GM18867 (cell line): ENCODE results near the gene FAM222A.

Experiments used
- ATAC-seq: cut with Tn5 transposase; IDR thresholded peaks from one replicate; pipeline ENCODE4 v1.9.1; 2021; ENCODE audit warnings: mild to moderate bottlenecking, moderate library complexity; ENCODE audit not compliant: unreplicated experiment

The FAM222A gene

GRCh38 chr12:109713187-109714070 lies at the start of gene FAM222A:
FAM222A (plus strand) TSS chr12:109713825; CDS start chr12:109744147, 30,322 bp downstream.
- peak; percentile 85 for ATAC-seq

DNA sequence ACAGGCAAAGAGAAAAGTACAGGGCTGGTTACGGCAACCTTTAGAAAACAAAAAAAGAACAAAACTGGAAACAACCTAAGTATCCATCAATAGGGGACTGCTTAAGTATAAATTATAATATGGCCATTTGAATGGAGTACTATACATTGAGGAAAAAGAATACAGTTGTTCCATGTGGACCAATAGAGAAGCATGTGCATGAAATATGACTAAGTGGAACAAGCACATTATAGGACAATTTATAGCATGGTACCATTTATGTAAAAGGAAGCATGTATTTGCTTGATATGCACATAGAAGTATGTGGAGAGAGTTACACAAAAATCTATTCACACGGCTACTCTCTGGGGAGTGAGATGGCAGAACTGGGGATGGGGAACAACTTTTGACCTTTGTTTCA lies 49.2 kb upstream of the FAM222A start:
- no peak for ATAC-seq

DNA sequence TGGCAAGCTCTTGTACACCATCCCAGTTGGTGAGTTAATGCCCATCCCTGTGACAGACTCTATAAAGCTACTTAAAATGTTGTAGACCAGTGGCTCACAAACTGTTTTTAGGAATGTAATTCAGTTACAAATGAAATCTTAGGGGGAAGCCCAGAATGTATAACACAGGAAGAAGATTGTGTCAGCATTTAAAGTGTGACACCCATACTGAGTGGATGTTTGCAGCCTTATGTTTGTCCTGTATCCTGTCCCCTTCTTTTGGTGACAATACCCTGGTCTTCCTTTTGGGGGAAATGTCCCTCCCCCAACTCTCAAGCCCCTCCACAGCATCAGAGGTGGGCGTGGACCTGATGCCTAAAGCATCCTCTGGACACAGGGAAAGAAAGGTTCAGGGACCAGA lies 47.6 kb upstream of the FAM222A start:
- no peak for ATAC-seq

DNA sequence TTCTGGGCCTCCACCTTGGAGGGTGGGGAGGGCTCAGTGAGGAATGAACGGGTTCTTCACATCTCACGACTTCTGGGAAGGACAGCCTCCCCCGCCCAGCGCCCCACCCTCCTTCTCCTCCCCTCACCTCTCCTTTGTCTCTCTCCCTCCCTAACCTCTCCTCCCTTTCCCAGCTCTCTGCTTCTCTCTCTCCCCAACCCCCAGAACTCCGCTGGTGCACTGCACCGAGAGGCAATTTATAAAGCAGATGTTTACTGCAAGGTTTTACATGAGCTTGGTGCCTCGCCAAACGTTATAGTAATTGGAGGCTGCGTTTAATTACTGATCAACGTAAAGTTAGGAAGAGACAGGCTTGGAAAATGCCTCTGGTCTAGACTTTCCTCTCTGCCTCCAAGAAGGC lies 42.9 kb upstream of the FAM222A start:
- ATAC-seq, result no peak

DNA sequence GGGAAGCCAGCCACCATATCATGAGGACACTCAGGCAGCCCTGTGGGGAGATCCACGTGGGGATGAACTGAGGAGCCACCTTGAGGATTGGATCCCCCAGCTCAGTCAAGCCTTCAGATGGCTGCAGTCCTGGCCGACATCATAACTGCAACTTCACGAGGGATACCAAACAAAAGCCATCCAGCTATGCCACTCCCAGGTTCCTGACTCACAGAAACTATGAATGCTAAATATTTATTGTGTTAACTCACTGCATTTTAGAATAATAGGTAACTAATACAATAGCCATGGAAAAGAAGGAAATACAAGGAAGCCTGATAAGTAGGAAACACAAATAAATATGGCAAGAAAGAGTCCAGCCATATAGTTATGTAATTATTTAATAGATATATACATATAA lies 42.1 kb upstream of the FAM222A start:
- no peak for ATAC-seq

- ATAC-seq, result no peak
Observed at GRCh38 chr12:109673379-109673778, 40.2 kb upstream of the FAM222A start.

DNA sequence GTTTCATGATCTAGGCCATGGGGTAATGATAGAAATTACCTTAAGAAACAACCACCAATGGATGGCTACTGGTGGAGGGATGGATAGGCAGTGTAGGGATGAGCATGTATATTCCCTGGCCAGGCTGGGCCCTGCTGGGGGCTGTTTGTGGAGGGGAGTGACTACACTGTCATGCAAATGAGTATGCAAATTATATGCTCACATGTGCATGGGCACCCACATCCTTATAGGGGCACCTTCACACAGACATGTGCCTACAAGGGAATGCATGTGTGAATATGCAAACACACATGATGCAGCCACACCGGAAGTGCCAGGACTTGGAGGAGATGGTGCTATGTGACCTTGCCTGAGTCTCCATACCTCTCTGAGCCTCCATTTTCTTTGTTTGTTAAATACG lies 39.7 kb upstream of the FAM222A start:
- ATAC-seq, result no peak

GRCh38 chr12:109675411-109675810 lies 38.2 kb upstream of the FAM222A start:
- no peak for ATAC-seq

DNA sequence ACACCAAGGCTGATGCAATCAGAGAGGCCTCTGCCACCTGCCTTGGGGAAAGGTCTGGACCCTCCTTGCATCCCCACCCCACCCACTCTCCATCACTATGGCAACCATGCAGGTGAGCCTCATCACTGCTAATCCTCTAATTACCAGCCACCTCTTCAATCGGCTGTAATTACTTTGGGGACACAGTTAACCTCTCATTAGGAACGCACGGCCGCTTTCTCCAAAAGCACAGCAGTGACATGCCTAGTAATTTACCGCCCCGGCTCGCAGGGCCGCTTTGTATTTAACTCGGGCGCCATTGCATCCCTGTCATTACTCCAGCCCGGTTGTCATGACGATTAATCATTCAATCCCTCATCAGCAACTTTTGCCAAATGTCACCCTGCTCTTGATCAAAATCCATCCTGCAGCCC lies 36.3 kb upstream of the FAM222A start:
- no peak for ATAC-seq

DNA sequence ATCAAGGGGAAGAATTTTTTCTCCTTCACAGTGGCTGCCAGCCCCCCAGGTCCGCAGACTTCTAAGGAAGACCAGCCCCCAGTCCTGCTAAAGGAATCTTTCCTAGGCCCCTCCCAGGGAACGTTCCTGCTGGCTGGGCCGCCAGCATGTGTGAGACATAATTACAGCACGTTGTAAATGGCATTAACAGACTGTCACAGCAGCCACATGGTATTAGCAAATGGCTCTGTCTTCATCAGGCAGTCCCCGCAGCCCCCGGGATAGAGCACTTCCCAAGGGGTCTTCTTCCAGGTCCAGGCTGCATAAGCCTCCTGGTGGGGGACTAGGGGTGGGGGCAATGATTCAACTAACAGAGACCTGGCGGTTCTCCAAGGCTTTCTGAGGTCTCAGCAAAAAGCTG lies 34.9 kb upstream of the FAM222A start:
- no peak for ATAC-seq

DNA sequence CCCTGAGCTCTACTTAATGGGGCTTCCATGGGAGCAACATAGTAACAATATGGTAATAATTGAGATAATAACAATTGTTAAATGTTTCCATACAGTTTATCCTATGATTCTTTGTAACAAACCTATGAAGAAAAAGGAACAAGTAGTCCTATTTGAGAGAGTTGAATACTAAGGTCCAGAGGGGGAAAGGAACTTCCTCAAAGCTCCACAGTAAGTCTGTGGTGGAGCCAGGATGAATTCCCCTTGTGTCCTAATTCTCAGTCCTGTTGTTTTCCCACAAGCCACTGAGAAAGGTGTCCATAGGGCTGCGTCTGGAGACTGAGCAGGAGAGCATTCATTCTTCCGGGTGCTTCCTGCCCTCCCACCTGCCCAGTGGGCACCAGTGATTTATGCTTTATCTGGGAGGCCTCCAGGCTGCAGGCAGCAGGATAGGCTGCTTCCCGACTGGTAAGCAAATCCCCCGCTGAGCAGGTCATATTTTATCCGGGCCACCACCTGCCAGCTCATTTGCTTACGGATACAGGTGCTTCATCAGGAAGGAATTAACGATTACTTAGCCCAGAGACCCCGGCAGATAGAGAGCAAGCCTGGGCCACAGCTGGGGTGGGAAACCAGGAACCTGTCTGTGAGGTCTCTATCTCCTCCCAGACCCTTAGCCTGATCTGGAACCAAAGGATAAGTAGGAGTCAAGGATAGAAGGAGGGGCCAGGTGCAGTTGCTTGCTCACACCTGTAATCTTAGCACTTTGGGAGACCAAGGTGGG lies 33.9 kb upstream of the FAM222A start:
- no peak for ATAC-seq

GRCh38 chr12:109680264-109681005 lies 33.2 kb upstream of the FAM222A start:
- ATAC-seq, result no peak

DNA sequence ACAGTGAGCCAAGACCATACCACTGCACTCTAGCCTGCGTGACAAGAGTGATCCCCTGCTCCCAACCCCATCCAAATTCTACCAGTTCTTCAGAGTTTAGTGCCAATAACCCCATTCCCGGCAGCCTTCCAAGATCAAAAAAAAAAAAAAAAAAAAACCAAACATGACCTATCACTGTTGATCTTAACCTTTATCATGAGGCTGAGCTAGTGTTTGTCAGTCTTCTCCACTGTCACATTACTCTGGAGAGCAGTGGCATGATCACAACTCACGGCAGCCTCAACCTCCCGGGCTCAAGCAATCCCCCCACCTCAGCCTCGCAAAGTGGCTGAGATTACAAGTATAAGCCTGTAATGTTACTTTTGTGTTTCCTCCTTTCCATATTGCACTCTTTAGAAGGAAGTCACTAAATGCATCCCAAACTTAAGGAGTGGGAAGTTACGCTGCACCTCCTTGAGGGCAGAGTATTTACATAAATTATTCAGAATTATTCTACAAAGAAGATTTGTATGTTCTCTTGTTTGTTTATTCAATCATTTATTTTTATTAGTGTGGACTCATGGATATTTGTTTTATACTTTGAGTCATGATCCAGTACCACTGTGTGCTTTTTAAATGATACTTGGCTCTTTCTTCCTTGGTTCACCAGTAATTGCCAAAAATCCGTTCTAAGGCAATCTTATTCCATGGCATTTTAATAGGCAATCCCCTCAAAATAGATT lies 31.5 kb upstream of the FAM222A start:
- ATAC-seq, result no peak

DNA sequence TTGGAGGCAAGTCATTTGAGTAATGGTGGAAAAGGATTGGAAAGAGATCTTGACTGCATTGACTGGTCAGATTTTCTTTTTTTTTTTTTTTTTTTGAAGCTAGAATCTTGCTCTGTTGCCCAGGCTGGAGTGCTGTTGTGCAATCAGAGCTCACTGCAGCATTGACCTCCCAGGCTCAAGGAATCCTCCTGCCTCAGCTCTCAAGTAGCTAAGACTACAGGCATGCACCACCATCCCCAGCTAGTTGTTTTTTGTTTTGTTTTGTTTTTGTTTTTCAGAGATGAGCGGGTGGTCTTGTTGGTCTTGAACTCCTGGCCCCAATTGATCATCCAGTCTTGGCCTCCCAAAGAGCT lies 30.9 kb upstream of the FAM222A start:
- ATAC-seq, result no peak

DNA sequence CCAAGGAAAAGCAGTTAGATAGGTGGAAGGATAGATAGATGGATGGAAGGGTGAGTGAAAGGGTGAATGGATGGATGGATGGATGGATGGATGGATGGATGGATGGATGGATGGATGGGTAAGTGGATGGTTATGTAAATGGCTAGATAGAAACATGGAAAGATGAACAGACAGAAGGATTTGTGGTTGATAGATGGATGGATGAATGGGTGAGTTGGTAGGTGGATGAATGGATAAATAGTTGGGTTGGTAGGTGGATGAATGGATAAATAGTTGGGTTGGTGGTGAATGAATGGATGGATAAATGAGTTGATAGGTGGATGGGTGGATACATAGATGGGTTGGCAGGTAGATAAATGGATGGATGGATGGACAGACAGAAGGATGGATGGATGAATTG lies 30.3 kb upstream of the FAM222A start:
- ATAC-seq, result no peak

DNA sequence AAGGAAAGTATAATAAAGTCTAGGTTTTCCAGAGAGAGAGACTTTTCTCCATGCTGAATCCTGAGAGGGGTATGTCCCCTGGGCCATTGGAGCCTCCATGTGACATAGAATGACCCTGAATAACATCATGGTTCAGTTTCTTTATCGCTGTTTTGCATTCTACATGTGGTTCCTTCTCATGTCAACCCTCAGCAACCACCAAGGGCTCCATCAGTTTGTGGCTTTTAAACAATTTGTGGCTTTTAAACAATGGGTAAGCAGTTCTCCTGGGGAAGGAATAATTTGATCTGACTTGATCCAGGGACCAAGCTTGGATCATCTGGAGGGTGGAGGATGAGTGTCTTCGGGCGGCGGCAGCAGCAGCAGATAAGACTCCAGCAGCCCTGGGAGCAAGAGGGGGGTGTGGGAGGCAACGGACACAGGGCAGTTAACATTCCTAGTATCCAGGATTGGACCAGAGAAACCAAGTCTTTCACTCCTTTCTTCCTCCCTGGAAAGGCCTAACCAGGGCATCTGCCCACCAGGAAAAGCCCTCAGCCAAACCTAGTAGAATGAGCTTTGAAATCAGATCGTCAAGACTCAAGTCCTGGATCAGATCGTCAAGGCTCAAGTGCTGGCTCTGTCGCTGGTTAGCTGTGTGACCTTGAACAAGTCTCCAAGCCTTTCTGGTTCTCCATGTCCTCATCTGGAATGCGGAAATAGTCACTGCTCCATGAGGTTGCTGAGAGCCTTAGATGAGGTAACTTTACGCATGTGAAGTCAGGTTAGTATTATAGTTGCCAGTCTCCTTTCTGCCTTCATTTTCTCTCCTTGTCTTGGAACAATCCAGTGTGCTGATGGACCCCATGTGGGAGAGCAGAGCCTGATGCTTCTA lies 27.8 kb upstream of the FAM222A start:
- ATAC-seq, result no peak

DNA sequence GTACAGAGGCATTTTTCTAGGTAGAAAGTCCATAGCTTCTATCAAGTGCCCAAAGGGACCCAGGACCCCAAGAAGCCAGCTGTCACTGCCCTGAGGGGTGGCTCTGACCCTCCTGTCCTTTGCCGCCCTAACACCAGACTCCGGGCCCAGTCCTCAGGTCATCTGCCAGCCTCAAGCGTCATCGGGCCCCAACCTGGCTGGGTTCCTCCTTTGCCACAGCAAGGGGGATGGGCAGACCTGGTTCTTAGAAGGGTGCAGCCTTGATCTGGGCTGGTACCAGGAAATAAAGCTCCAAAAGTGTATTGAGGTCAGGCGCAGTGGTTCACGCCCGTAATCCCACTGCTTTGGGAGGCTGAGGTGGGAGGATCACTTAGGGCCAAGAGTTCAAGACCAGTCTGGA lies 27.1 kb upstream of the FAM222A start:
- ATAC-seq, result no peak

- ATAC-seq, result no peak
Observed at GRCh38 chr12:109687250-109687649, 26.4 kb upstream of the FAM222A start.

- ATAC-seq, result no peak
Observed at GRCh38 chr12:109689426-109689825, 24.2 kb upstream of the FAM222A start.

GRCh38 chr12:109693160-109693559 lies 20.5 kb upstream of the FAM222A start:
- no peak for ATAC-seq
